G401 (cell line): ENCODE results near the gene C4orf33. TPM values are rescaled to one million over a fixed set of nuclear protein-coding genes. Genes with fewer than 3 reads are reported as not detected.
A peak's percentile ranks its signal among the peaks of the same experiment; 100 is the strongest.
"Not testable (repeated sequence)": the region's sequence is repeated elsewhere in the genome, so short reads cannot be mapped to it uniquely, and the experiment has no call there.

Experiments used
- DNase-seq: peaks from one replicate; pipeline ENCODE4 v3.0.0-alpha.2; 2015; ENCODE audit warnings: low spot score
- in situ Hi-C: cut with HindIII; loops from 2 replicates; pipeline ENCODE4 v1.10.0; 2016; ENCODE audit warnings: low sequenced_read_pairs, mixed read lengths
- total RNA-seq: library from RNA; depleted of rRNA; stranded (reverse); fragments of >200 nt; shearing (Covaris generic); gene quantifications from 2 replicates; pipeline ENCODE4 v1.2.3, GENCODE V29; 2014

The C4orf33 gene
- total RNA-seq, 1 experiment from 2014 or later = 3.6 TPM

DNA sequence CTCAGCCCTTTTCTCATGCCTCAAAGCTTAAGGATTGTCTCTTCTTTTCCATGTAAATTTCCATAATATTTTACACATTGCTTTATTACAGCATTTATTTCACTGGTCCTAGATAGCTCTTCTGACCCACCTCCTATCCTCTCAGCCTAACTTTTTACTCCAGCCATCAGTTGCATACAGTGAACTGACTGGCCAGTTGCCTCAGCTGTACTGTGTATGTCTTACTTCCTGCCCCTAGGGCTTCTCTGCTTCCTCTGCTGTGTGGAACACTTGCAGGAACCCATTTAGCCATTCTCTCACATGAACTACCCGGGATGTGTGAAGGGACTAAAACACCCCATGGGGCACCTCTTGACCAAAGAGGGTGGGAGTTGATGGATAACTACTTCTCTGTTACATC, 18.0 kb downstream of the C4orf33 start:
- in situ Hi-C loops = no loop called here
- DNase-seq = no peak

GRCh38 chr4:129117705-129118104, 21.8 kb downstream of the C4orf33 start:
- in situ Hi-C loops = no loop called here
- DNase-seq = no peak

GRCh38 chr4:129126614-129127013, 30.7 kb downstream of the C4orf33 start:
- DNase-seq, in situ Hi-C loops: not testable (repeated sequence)

DNA sequence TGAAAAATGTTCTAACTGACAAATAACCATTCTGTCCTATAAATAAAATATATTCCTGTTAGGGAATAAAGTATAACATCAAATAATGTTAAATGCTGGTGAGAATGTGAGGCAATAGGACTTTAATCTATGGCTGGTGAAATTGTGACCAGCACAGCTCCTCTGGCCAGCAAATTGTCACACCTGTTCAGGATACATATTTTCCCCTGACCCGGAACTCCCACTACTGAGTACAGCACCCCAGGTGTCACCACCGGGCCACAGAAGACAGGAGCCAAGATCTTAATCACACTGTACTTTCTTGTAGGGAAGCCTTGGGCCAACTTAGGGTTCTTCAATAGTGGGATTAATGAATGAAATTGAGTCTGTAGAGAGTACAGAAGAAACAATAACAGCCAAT, 33.2 kb downstream of the C4orf33 start:
- no peak for DNase-seq
- in situ Hi-C loops = no loop called here

GRCh38 chr4:129131343-129131742, 35.4 kb downstream of the C4orf33 start:
- in situ Hi-C loops = no loop called here
- no peak for DNase-seq

DNA sequence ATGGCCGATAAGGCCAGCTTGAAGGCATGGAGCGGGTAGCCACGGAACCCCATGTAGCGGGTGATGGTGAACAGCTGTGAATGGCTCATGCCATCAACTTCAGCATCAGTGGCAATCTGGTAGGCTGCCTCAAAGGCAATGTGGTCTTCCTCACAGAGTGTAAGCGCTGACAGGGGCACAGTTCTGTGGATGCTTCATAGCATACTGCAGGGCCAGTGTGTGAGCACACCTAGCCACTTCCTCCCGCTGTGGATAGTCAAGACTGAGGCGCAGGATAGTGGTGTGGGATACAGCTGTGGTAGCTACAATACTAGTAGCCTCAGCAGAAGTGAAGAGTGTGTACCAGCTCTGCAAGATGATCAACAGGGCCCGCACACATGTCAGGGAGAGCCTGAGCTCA, 40.5 kb downstream of the C4orf33 start:
- in situ Hi-C loops = no loop called here

GRCh38 chr4:129138810-129139496, 43.0 kb downstream of the C4orf33 start:
- no peak for DNase-seq
- in situ Hi-C loops = no loop called here

More for the DNA sequence above, 40.5 kb downstream of the C4orf33 start:
- DNase-seq = no peak

DNA sequence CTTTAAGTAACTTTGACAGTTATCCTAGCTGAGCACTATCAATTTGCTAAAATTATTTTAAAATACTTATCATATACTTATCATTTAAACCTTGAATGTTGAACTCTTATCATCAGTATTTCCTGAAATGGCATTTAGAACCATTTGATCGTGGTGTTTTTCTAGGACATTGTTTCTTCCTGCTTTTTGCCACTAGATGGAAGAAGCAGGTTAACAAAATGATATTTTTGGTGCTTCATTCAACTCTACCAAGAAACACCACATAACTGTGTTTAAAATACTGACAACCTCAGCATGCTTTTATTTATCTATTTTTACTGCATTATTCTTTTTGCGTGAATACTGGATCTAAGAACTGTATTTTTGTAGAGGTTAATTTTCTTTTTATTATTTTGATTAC, 44.6 kb downstream of the C4orf33 start:
- peak; percentile 16 for DNase-seq
- in situ Hi-C loops = no loop called here

GRCh38 chr4:129143359-129143758, 47.4 kb downstream of the C4orf33 start:
- in situ Hi-C loops = no loop called here
- DNase-seq = no peak

- in situ Hi-C loops = no loop called here
- no peak for DNase-seq
These were observed 48.8 kb downstream of the C4orf33 start for GRCh38 chr4:129144755-129145206.

- in situ Hi-C loops = no loop called here
- DNase-seq = no peak
These were observed 49.3 kb downstream of the C4orf33 start for GRCh38 chr4:129145222-129145730.

GRCh38 chr4:129146639-129147038, 50.7 kb downstream of the C4orf33 start:
- in situ Hi-C loops = no loop called here
- no peak for DNase-seq

GRCh38 chr4:129148892-129149291, 52.9 kb downstream of the C4orf33 start:
- DNase-seq = no peak
- in situ Hi-C loops = no loop called here

- in situ Hi-C loops = no loop called here
- no peak for DNase-seq
These were observed 54.0 kb downstream of the C4orf33 start for GRCh38 chr4:129149906-129150305.

DNA sequence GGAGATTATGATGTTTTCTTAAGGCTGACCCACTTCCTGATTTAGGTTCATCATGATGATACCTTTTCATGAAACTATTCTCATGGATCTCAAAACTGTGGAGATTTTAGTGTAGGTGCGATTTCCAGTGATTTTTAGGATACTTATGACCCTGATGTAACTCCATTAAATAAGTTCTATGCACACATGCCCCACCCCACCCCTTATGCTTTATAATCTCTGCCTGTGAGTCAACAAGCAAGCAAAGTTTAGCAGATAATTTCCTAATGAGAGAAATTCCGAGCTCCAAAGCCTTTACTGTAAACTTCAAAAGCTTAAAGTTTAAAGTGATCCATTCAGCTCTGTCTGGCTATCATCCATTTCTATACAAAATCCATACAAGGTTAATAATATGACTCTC, 56.4 kb downstream of the C4orf33 start:
- in situ Hi-C loops = no loop called here
- no peak for DNase-seq

DNA sequence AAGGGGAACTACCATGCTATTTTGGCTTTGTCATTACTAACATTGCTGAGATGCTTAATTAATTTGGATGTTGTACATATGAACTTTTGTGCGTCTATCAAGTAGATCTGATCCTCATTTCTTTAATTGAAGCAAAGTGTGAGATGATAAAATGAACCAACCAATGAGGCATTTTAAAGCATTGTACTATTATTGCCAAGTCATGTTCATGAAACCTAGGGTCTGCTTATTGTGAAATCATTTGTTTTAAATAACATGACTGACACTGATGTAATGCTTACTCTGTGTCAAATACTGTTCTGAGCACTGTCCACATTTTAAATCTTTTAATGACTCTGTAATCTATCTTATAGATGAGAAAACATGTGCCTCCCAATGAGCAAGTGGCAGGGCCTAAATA, 57.7 kb downstream of the C4orf33 start:
- in situ Hi-C loops = no loop called here
- no peak for DNase-seq

DNA sequence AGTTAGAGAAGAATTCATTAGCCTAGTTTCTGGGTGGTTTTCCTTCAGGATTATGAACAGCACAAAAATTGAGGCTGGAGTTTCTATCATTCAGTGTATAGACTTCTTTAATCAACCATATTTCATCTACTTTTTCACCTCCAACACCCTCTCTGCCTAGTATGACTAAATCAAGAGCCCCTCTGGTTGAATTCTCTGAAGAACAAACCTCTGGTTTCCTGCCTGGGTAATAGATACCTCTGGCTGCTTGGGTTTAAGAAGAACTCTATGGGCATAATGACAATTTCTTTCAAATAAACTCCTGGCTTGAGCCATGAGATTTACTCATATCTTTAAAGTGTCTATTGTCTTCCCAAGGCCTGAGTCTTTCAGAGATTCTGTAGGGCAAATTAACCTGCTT, 66.5 kb downstream of the C4orf33 start:
- DNase-seq = no peak
- in situ Hi-C loops = no loop called here

DNA sequence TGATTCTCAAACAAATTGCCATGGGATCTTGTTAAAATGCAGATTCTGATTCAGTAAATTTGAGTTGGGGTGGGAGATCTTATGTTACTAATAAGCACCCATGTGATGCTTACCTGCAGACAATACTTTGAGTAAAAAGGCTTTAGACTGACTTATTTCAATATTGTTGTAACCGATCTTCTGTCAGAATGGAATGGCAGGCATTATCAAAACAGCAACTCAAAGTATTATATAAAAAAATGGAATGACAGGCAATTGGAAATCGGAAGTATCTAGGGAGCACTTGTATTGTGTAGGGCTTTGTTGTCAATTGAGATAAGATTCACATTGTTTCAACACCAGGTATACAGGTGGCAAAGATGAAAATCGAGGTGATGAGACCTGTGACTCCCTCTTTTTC, 67.5 kb downstream of the C4orf33 start:
- DNase-seq = no peak
- in situ Hi-C loops = no loop called here

- DNase-seq = no peak
- in situ Hi-C loops = no loop called here
These were observed 68.3 kb downstream of the C4orf33 start for GRCh38 chr4:129164243-129164642.
